ENCODE measurements around the gene LRRC75B. TPM values are rescaled to one million over a fixed set of nuclear protein-coding genes. Genes with fewer than 3 reads are reported as not detected.
A peak's percentile ranks its signal among the peaks of the same experiment; 100 is the strongest.

Gene LRRC75B
- total RNA-seq, 1 donor from 2014 or later: 49.4 TPM

- no peak for DNase-seq (ENCODE audit: low spot score)
Observed at GRCh38 chr22:24587251-24587650, 5.6 kb downstream of the LRRC75B start.

- DNase-seq (ENCODE audit: low spot score): no peak
Observed at GRCh38 chr22:24585927-24586546, 6.8 kb downstream of the LRRC75B start.

GRCh38 chr22:24585461-24585860 is 7.4 kb downstream of the LRRC75B start:
- DNase-seq (ENCODE audit: low spot score): no peak

GRCh38 chr22:24584871-24585411 is 7.9 kb downstream of the LRRC75B start:
- no peak for DNase-seq (ENCODE audit: low spot score)

GRCh38 chr22:24584166-24584790 is 8.6 kb downstream of the LRRC75B start:
- no peak for DNase-seq (ENCODE audit: low spot score)

GRCh38 chr22:24583221-24584165 is 9.4 kb downstream of the LRRC75B start:
- peak; percentile 24 for DNase-seq (ENCODE audit: low spot score)

- no peak for DNase-seq (ENCODE audit: low spot score)
Observed at GRCh38 chr22:24582056-24582814, 10.6 kb downstream of the LRRC75B start.

GRCh38 chr22:24580276-24580675 is 12.6 kb downstream of the LRRC75B start:
- no peak for DNase-seq (ENCODE audit: low spot score)

GRCh38 chr22:24579258-24579601 is 13.6 kb downstream of the LRRC75B start:
- DNase-seq (ENCODE audit: low spot score): no peak

GRCh38 chr22:24578355-24579257 is 14.3 kb downstream of the LRRC75B start:
- DNase-seq (ENCODE audit: low spot score): peak; percentile 55

- DNase-seq (ENCODE audit: low spot score): no peak
Observed at GRCh38 chr22:24576778-24577177, 16.1 kb downstream of the LRRC75B start.

GRCh38 chr22:24571266-24571665 is 21.6 kb downstream of the LRRC75B start:
- DNase-seq (ENCODE audit: low spot score): no peak

GRCh38 chr22:24567668-24568067 is 25.2 kb downstream of the LRRC75B start:
- no peak for DNase-seq (ENCODE audit: low spot score)

- no peak for DNase-seq (ENCODE audit: low spot score)
Observed at GRCh38 chr22:24566899-24567511, 25.9 kb downstream of the LRRC75B start.

GRCh38 chr22:24565077-24565476 is 27.8 kb downstream of the LRRC75B start:
- DNase-seq (ENCODE audit: low spot score): no peak

- DNase-seq (ENCODE audit: low spot score): no peak
Observed at GRCh38 chr22:24564376-24565058, 28.4 kb downstream of the LRRC75B start.

- no peak for DNase-seq (ENCODE audit: low spot score)
Observed at GRCh38 chr22:24563246-24563645, 29.6 kb downstream of the LRRC75B start.

- no peak for DNase-seq (ENCODE audit: low spot score)
Observed at GRCh38 chr22:24559471-24559870, 33.4 kb downstream of the LRRC75B start.
